Lung (tissue), 12 donors: Measurements from ENCODE around the gene ANKFN1. TPM values are rescaled to one million over a fixed set of nuclear protein-coding genes. Genes with fewer than 3 reads are reported as not detected.

Experiments used
- ATAC-seq: fragments of 200-7000 bp; cut with Tn5 transposase; one replicate; pipeline ENCODE4 v1.9.1; 2020; ENCODE audit warnings: moderate number of reproducible peaks; ENCODE audit not compliant: insufficient read depth, low FRiP score
- DNase-seq, 3 donors: peaks; one replicate each; pipeline ENCODE4 v3.0.0-alpha.2; 2013 to 2017
- H3K27ac ChIP-seq, 2 donors: one replicate each; pipeline ENCODE4 v1.5.1; 2013; ENCODE audit warnings: mild to moderate bottlenecking in 2 of 2, moderate library complexity in 2 of 2, control low read depth in 1 of 2, inconsistent platforms in 1 of 2, low read depth in 1 of 2, low read length in 1 of 2
- H3K27me3 ChIP-seq, 3 donors: one replicate each; pipeline ENCODE4 v1.5.1; 2013; ENCODE audit warnings: low read length in 2 of 3; ENCODE audit not compliant: control insufficient read depth in 3 of 3, insufficient read depth in 3 of 3
- H3K36me3 ChIP-seq, 4 donors: one replicate each; pipeline ENCODE4 v1.5.1; 2013; ENCODE audit warnings: low read length in 4 of 4, mild to moderate bottlenecking in 1 of 4, moderate library complexity in 1 of 4; ENCODE audit not compliant: control insufficient read depth in 4 of 4, insufficient read depth in 4 of 4
- H3K4me1 ChIP-seq, 5 donors: one replicate each; pipeline ENCODE4 v1.5.1; 2013; ENCODE audit warnings: low read length in 5 of 5, mild to moderate bottlenecking in 2 of 5, moderate library complexity in 1 of 5; ENCODE audit not compliant: control insufficient read depth in 5 of 5, insufficient read depth in 5 of 5
- H3K4me3 ChIP-seq: one replicate; pipeline ENCODE4 v1.5.1; 2013; ENCODE audit warnings: mild to moderate bottlenecking, control low read depth, moderate library complexity
- H3K9ac ChIP-seq, 2 donors: one replicate each; pipeline ENCODE4 v1.5.1; 2013; ENCODE audit warnings: low read length in 2 of 2, control low read depth in 1 of 2; ENCODE audit not compliant: insufficient read depth in 1 of 2
- H3K9me3 ChIP-seq, 4 donors: one replicate each; pipeline ENCODE4 v1.5.1; 2013; ENCODE audit warnings: low read length in 3 of 4, mild to moderate bottlenecking in 1 of 4, moderate library complexity in 1 of 4; ENCODE audit not compliant: control insufficient read depth in 4 of 4, insufficient read depth in 3 of 4
- CTCF ChIP-seq: IDR thresholded peaks from 2 replicates; pipeline ENCODE4 v1.5.1; 2012; ENCODE audit warnings: mild to moderate bottlenecking; ENCODE audit errors: control extremely low read depth, extremely low read depth
- WGBS, 2 donors: extraction: QIAGEN DNeasy Blood & Tissue Kit; methylation state at CpG; one replicate each; pipeline ENCODE4 v1.1.7; 2013; 5-methylcytosine and 5-hydroxymethylcytosine counted together
- polyA plus RNA-seq, 2 donors: library from polyadenylated mRNA; stranded (reverse); fragments of 200-250 nt; gene quantifications; one replicate each; pipeline ENCODE4 v1.2.1, GENCODE V29; 2013
- total RNA-seq, 2 donors: library from RNA; depleted of rRNA in 1 of 2; stranded (reverse); fragments of >200 nt in 1 of 2; gene quantifications; one replicate each; pipeline ENCODE4 v1.2.1, GENCODE V29; 2014 to 2021
- donor health status: control.
- donor health status: control.
- donor health status: Bipolar disorder and iron deficiency.
- donor health status: healthy.
- donor health status: DM: yes; HTN: yes; CAD: no.

Gene ANKFN1
- total and polyA plus RNA-seq, 4 donors, result 0.39 to 8.5 (median 3.4) TPM

- no peak overlapping the region for H3K4me3 ChIP-seq
- H3K9ac ChIP-seq, result no peak overlapping the region
- H3K4me1 ChIP-seq, result no peaks in the 10 kb centered on the region
- no peaks in the 10 kb centered on the region for H3K27me3 ChIP-seq
- 68 to 88% methylated on average over 1 of the region's 1 CpG for WGBS, 2 donors
- H3K9me3 ChIP-seq, result peaks cover 0 to 5% (median 0%) of the 10 kb centered on the region in 4 donors
- no peak for TF ChIP-seq CTCF
- no peak for ATAC-seq
- no peak for DNase-seq
- no peaks in the 10 kb centered on the region for H3K36me3 ChIP-seq
- no peak overlapping the region for H3K27ac ChIP-seq
Measured at GRCh38 chr17:56159826-56160380, 6.6 kb downstream of the ANKFN1 start.

GRCh38 chr17:56160422-56160821 is 7.1 kb downstream of the ANKFN1 start:
- 83 to 94% methylated on average over 3 of the region's 3 CpGs for WGBS, 2 donors
- Histone ChIP-seq H3K9me3 (peaks cover 0 to 4% (median 0%) of the 10 kb centered on the region in 4 donors), H3K27me3 (no peaks in the 10 kb centered on the region), H3K9ac (no peak overlapping the region), H3K4me1 (no peaks in the 10 kb centered on the region), H3K4me3 (no peak overlapping the region), H3K36me3 (no peaks in the 10 kb centered on the region), H3K27ac (no peak overlapping the region)
- no peak for DNase-seq
- TF ChIP-seq CTCF, result no peak
- no peak for ATAC-seq

- ATAC-seq (no peak), DNase-seq (no peak)
- no peaks in the 10 kb centered on the region for H3K4me1 ChIP-seq
- no peak for TF ChIP-seq CTCF
- H3K9ac ChIP-seq, result no peak overlapping the region
- H3K9me3 ChIP-seq, result no peaks in the 10 kb centered on the region
- no peaks in the 10 kb centered on the region for H3K36me3 ChIP-seq
- no peak overlapping the region for H3K4me3 ChIP-seq
- H3K27me3 ChIP-seq, result no peaks in the 10 kb centered on the region
- WGBS, 2 donors, result 85 to 93% methylated on average over 8 of the region's 8 CpGs
- H3K27ac ChIP-seq, result no peak overlapping the region
Measured at GRCh38 chr17:56165072-56165641, 11.9 kb downstream of the ANKFN1 start.

GRCh38 chr17:56167491-56167890 is 14.2 kb downstream of the ANKFN1 start:
- H3K9me3 ChIP-seq, result no peaks in the 10 kb centered on the region
- no peaks in the 10 kb centered on the region for H3K36me3 ChIP-seq
- DNase-seq (no peak), ATAC-seq (no peak)
- peaks cover 0 to 2% (median 0%) of the 10 kb centered on the region in 5 donors for H3K4me1 ChIP-seq
- H3K27ac ChIP-seq, result no peak overlapping the region
- H3K27me3 ChIP-seq, result no peaks in the 10 kb centered on the region
- 82 to 84% methylated on average over 2 of the region's 2 CpGs for WGBS, 2 donors
- no peak for TF ChIP-seq CTCF
- H3K9ac ChIP-seq, result no peak overlapping the region
- no peak overlapping the region for H3K4me3 ChIP-seq
